Testis (tissue), 3 donors: ENCODE results near the gene ORM1. TPM values are rescaled to one million over a fixed set of nuclear protein-coding genes. Genes with fewer than 3 reads are reported as not detected.

Experiments
- DNase-seq: peaks from one replicate; pipeline ENCODE4 v3.0.0-alpha.2; 2019
- H3K27ac ChIP-seq, 2 donors: fragments of 200-600 bp; sonication (generic); one replicate each; pipeline ENCODE4 v1.5.1; 2019
- H3K27me3 ChIP-seq: fragments of 200-600 bp; sonication (generic); one replicate; pipeline ENCODE4 v1.5.1; 2019
- H3K36me3 ChIP-seq: fragments of 200-600 bp; sonication (generic); one replicate; pipeline ENCODE4 v1.5.1; 2017; ENCODE audit warnings: low read depth; ENCODE audit errors: missing control alignments
- H3K4me1 ChIP-seq: fragments of 200-600 bp; sonication (generic); one replicate; pipeline ENCODE4 v1.5.1; 2019
- H3K4me3 ChIP-seq, 2 donors: fragments of 200-600 bp; sonication (generic); one replicate each; pipeline ENCODE4 v1.5.1; 2017 to 2019
- H3K9me3 ChIP-seq: fragments of 200-600 bp; sonication (generic); one replicate; pipeline ENCODE4 v1.5.1; 2017
- CTCF ChIP-seq, 3 experiments: fragments of 450-650 bp in 2 of 3; fragments of 200-600 bp in 1 of 3; sonication (generic) in 1 of 3; IDR thresholded peaks; one replicate each; pipeline ENCODE4 v1.5.1; 2016 to 2019; ENCODE audit warnings: antibody characterized with exemption in 3 of 3, mild to moderate bottlenecking in 2 of 3, moderate library complexity in 1 of 3
- POLR2A ChIP-seq: fragments of 450-650 bp; IDR thresholded peaks from one replicate; pipeline ENCODE4 v1.6.1; 2017; ENCODE audit warnings: antibody characterized with exemption, mild to moderate bottlenecking, moderate library complexity
- WGBS, 2 donors: methylation state at CpG; one replicate each; pipeline ENCODE4 v1.1.5; 2018; 5-methylcytosine and 5-hydroxymethylcytosine counted together
- intact Hi-C: fragments of 100-400 bp; cut with DNase I; formaldehyde crosslinking; loops from one replicate; pipeline ENCODE4 v1.15.1; 2023; ENCODE audit warnings: low total_unique reads
- polyA plus RNA-seq: library from polyadenylated mRNA; stranded (reverse); fragments of 350-450 nt; fragmentation: Illumina TruSeq; extraction: RNeasy Lipid Tissue Mini Kit (QIAGEN cat#74804); gene quantifications from one replicate; pipeline ENCODE4 v1.2.3, GENCODE V29; 2014; ENCODE audit warnings: low read depth, low replicate concordance; ENCODE audit not compliant: insufficient read depth
- total RNA-seq, 2 donors: library from RNA; depleted of rRNA; stranded (reverse); fragments of >200 nt; gene quantifications; one replicate each; pipeline ENCODE4 v1.2.3, GENCODE V29; 2016

The ORM1 gene
- total and polyA plus RNA-seq, 3 donors from 2014 or later: 1.6 TPM; not detected in 2

- no peak overlapping the region for H3K27ac ChIP-seq
- no peaks in the 10 kb centered on the region for H3K9me3 ChIP-seq
- DNase-seq: peak; percentile 8
- H3K36me3 ChIP-seq: no peaks in the 10 kb centered on the region
- 89% methylated on average over 8 of the region's 8 CpGs for WGBS, 2 donors
- intact Hi-C loops: no loop called here
- H3K4me3 ChIP-seq: no peak overlapping the region
- TF ChIP-seq POLR2A (no peak), CTCF (IDR thresholded peaks at IDR 0.05) (no peak)
- no peaks in the 10 kb centered on the region for H3K4me1 ChIP-seq
- H3K27me3 ChIP-seq: no peaks in the 10 kb centered on the region
Observed at GRCh38 chr9:114315723-114316363, 7.1 kb upstream of the ORM1 start.

- 82 to 83% methylated on average over 10 of the region's 10 CpGs for WGBS, 2 donors
- Histone ChIP-seq H3K4me1 (no peaks in the 10 kb centered on the region), H3K9me3 (no peaks in the 10 kb centered on the region), H3K27me3 (no peaks in the 10 kb centered on the region), H3K36me3 (no peaks in the 10 kb centered on the region), H3K4me3 (no peak overlapping the region), H3K27ac (no peak overlapping the region)
- TF ChIP-seq CTCF (IDR thresholded peaks at IDR 0.05) (no peak), POLR2A (no peak)
- DNase-seq: peak; percentile 8
- intact Hi-C loops: no loop called here
Observed at GRCh38 chr9:114316605-114317230, 6.2 kb upstream of the ORM1 start.

- no peaks in the 10 kb centered on the region for H3K9me3 ChIP-seq
- DNase-seq: peak; percentile 1
- intact Hi-C loops: no loop called here
- no peak overlapping the region for H3K4me3 ChIP-seq
- 82 to 93% methylated on average over 8 of the region's 8 CpGs for WGBS, 2 donors
- no peak for TF ChIP-seq CTCF (IDR thresholded peaks at IDR 0.05)
- TF ChIP-seq POLR2A: no peak
- no peaks in the 10 kb centered on the region for H3K36me3 ChIP-seq
- H3K27me3 ChIP-seq: no peaks in the 10 kb centered on the region
- no peaks in the 10 kb centered on the region for H3K4me1 ChIP-seq
- H3K27ac ChIP-seq: no peak overlapping the region
Observed at GRCh38 chr9:114317665-114318357, 5.1 kb upstream of the ORM1 start.

GRCh38 chr9:114318416-114318815, 4.5 kb upstream of the ORM1 start:
- Histone ChIP-seq H3K27me3 (no peaks in the 10 kb centered on the region), H3K27ac (no peak overlapping the region), H3K36me3 (no peaks in the 10 kb centered on the region), H3K9me3 (no peaks in the 10 kb centered on the region), H3K4me1 (no peaks in the 10 kb centered on the region), H3K4me3 (no peak overlapping the region)
- TF ChIP-seq POLR2A (no peak), CTCF (IDR thresholded peaks at IDR 0.05) (no peak)
- 85 to 90% methylated on average over 7 to 8 of the region's 8 CpGs for WGBS, 2 donors
- intact Hi-C loops: no loop called here
- DNase-seq: no peak
